Activated CD8-positive, alpha-beta T cell treated with anti-CD3 and anti-CD28 coated beads, Interleukin-2, amount 10 ng/mL, durations not matched to agents 7 days and 5 days (primary cell): ENCODE results near the gene TRPC6. TPM values are rescaled to one million over a fixed set of nuclear protein-coding genes. Genes with fewer than 3 reads are reported as not detected.

ENCODE experiments used
- ATAC-seq: fragments of 150-1000 bp; cut with Tn5 transposase; one replicate; pipeline ENCODE4 v1.10.0; 2021; ENCODE audit warnings: moderate library complexity
- CTCF ChIA-PET: fragments of 350-600 bp; sonication (Branson Sonifier 250); formaldehyde crosslinking; loops from one replicate; lab custom pipeline; 2021; ENCODE audit warnings: antibody characterized with exemption; lab: Charles Lee
- POLR2A ChIA-PET: fragments of 350-600 bp; sonication (Branson Sonifier 250); formaldehyde crosslinking; loops from one replicate; lab custom pipeline; 2021; ENCODE audit warnings: antibody characterized with exemption; lab: Charles Lee
- DNase-seq: peaks from one replicate; pipeline ENCODE4 v3.0.0-alpha.2; 2020
- H3K27ac Mint-ChIP-seq: one replicate; pipeline ENCODE4 v1.8.0; 2021; ENCODE audit warnings: mild to moderate bottlenecking, mixed read lengths
- H3K27me3 Mint-ChIP-seq: one replicate; pipeline ENCODE4 v1.8.0; 2021; ENCODE audit warnings: low read depth, mixed read lengths
- H3K36me3 Mint-ChIP-seq: one replicate; pipeline ENCODE4 v1.8.0; 2021; ENCODE audit warnings: low read depth, mixed read lengths
- H3K4me1 Mint-ChIP-seq: one replicate; pipeline ENCODE4 v1.8.0; 2021; ENCODE audit warnings: low read depth, mixed read lengths
- H3K4me3 Mint-ChIP-seq: one replicate; pipeline ENCODE4 v1.8.0; 2021; ENCODE audit warnings: mild to moderate bottlenecking, mixed read lengths
- H3K9me3 Mint-ChIP-seq: one replicate; pipeline ENCODE4 v1.8.0; 2022; ENCODE audit warnings: mixed read lengths; ENCODE audit not compliant: insufficient read depth
- total RNA-seq, 2 experiments: library from RNA; stranded (reverse); gene quantifications; one replicate each; pipeline ENCODE4 v1.2.3, GENCODE V29; 2021

TRPC6 gene
- not detected for total RNA-seq

GRCh38 chr11:101583251-101584128, at the start of gene TRPC6:
TSS of gene TRPC6 (minus strand) at chr11:101584007. CDS start at chr11:101583503, 504 bp downstream.
- Mint-ChIP-seq H3K4me1 (no peaks in the 10 kb centered on the region), H3K4me3 (no peak within 1 kb of the TSS), H3K9me3 (no peaks in the 10 kb centered on the region), H3K27ac (no peak within 1 kb of the TSS), H3K27me3 (peaks cover 13% of the 10 kb centered on the region), H3K36me3 (no peaks in the 10 kb centered on the region)
- CTCF ChIA-PET = no interaction called here
- POLR2A ChIA-PET = no interaction called here
- ATAC-seq (no peak), DNase-seq (no peak)

GRCh38 chr11:101620026-101620425, 36.2 kb upstream of the TRPC6 start:
- H3K9me3 Mint-ChIP-seq = no peaks in the 10 kb centered on the region
- H3K36me3 Mint-ChIP-seq = no peaks in the 10 kb centered on the region
- ATAC-seq = no peak
- H3K4me3 Mint-ChIP-seq = no peak overlapping the region
- H3K27ac Mint-ChIP-seq = no peak overlapping the region
- ChIA-PET CTCF (no interaction called here), POLR2A (no interaction called here)
- no peaks in the 10 kb centered on the region for H3K4me1 Mint-ChIP-seq
- no peaks in the 10 kb centered on the region for H3K27me3 Mint-ChIP-seq
- no peak for DNase-seq

- DNase-seq (no peak), ATAC-seq (no peak)
- no peaks in the 10 kb centered on the region for H3K9me3 Mint-ChIP-seq
- no peaks in the 10 kb centered on the region for H3K36me3 Mint-ChIP-seq
- ChIA-PET CTCF (no interaction called here), POLR2A (no interaction called here)
- no peaks in the 10 kb centered on the region for H3K27me3 Mint-ChIP-seq
- H3K27ac Mint-ChIP-seq = no peak overlapping the region
- H3K4me1 Mint-ChIP-seq = no peaks in the 10 kb centered on the region
- no peak overlapping the region for H3K4me3 Mint-ChIP-seq
These were observed 34.9 kb upstream of the TRPC6 start for GRCh38 chr11:101618709-101619108.

GRCh38 chr11:101617735-101618332, 34.0 kb upstream of the TRPC6 start:
- ChIA-PET POLR2A (no interaction called here), CTCF (no interaction called here)
- DNase-seq (no peak), ATAC-seq (no peak)
- no peak overlapping the region for H3K27ac Mint-ChIP-seq
- H3K4me1 Mint-ChIP-seq = no peaks in the 10 kb centered on the region
- no peaks in the 10 kb centered on the region for H3K36me3 Mint-ChIP-seq
- H3K27me3 Mint-ChIP-seq = no peaks in the 10 kb centered on the region
- H3K4me3 Mint-ChIP-seq = no peak overlapping the region
- H3K9me3 Mint-ChIP-seq = no peaks in the 10 kb centered on the region

- Mint-ChIP-seq H3K36me3 (no peaks in the 10 kb centered on the region), H3K27me3 (no peaks in the 10 kb centered on the region), H3K4me1 (no peaks in the 10 kb centered on the region), H3K4me3 (no peak overlapping the region), H3K27ac (no peak overlapping the region), H3K9me3 (no peaks in the 10 kb centered on the region)
- ChIA-PET CTCF (no interaction called here), POLR2A (no interaction called here)
- DNase-seq (no peak), ATAC-seq (no peak)
These were observed 28.7 kb upstream of the TRPC6 start for GRCh38 chr11:101612481-101612880.

GRCh38 chr11:101600924-101601323, 17.1 kb upstream of the TRPC6 start:
- Mint-ChIP-seq H3K36me3 (no peaks in the 10 kb centered on the region), H3K4me1 (no peaks in the 10 kb centered on the region), H3K4me3 (no peak overlapping the region), H3K27me3 (no peaks in the 10 kb centered on the region), H3K9me3 (no peaks in the 10 kb centered on the region), H3K27ac (no peak overlapping the region)
- ATAC-seq (no peak), DNase-seq (no peak)
- ChIA-PET CTCF (no interaction called here), POLR2A (no interaction called here)

- ChIA-PET CTCF (no interaction called here), POLR2A (no interaction called here)
These were observed 3.2 kb upstream of the TRPC6 start for GRCh38 chr11:101586965-101587364.

GRCh38 chr11:101584655-101585054, 848 bp upstream of the TRPC6 start:
- no peak overlapping the region for H3K27ac Mint-ChIP-seq
- no peak overlapping the region for H3K4me3 Mint-ChIP-seq
- H3K27me3 Mint-ChIP-seq = peaks cover 13% of the 10 kb centered on the region
- CTCF ChIA-PET = no interaction called here
- DNase-seq (no peak), ATAC-seq (no peak)
- no peaks in the 10 kb centered on the region for H3K36me3 Mint-ChIP-seq
- no peaks in the 10 kb centered on the region for H3K9me3 Mint-ChIP-seq
- H3K4me1 Mint-ChIP-seq = no peaks in the 10 kb centered on the region
- POLR2A ChIA-PET = no interaction called here

More at GRCh38 chr11:101586965-101587364, 3.2 kb upstream of the TRPC6 start:
- Mint-ChIP-seq H3K27me3 (peaks cover 13% of the 10 kb centered on the region), H3K9me3 (no peaks in the 10 kb centered on the region), H3K27ac (no peak overlapping the region), H3K4me1 (no peaks in the 10 kb centered on the region), H3K4me3 (no peak overlapping the region), H3K36me3 (no peaks in the 10 kb centered on the region)
- ATAC-seq = no peak
- DNase-seq = no peak

GRCh38 chr11:101584129-101584515, 315 bp upstream of the TRPC6 start:
- Mint-ChIP-seq H3K9me3 (no peaks in the 10 kb centered on the region), H3K4me1 (no peaks in the 10 kb centered on the region), H3K27me3 (peaks cover 13% of the 10 kb centered on the region), H3K27ac (no peak overlapping the region), H3K36me3 (no peaks in the 10 kb centered on the region), H3K4me3 (no peak overlapping the region)
- ATAC-seq (no peak), DNase-seq (no peak)
- POLR2A ChIA-PET = no interaction called here
- CTCF ChIA-PET = no interaction called here

- H3K4me1 Mint-ChIP-seq = no peaks in the 10 kb centered on the region
- peaks cover 13% of the 10 kb centered on the region for H3K27me3 Mint-ChIP-seq
- H3K27ac Mint-ChIP-seq = no peak overlapping the region
- POLR2A ChIA-PET = no interaction called here
- CTCF ChIA-PET = no interaction called here
- no peaks in the 10 kb centered on the region for H3K36me3 Mint-ChIP-seq
- no peaks in the 10 kb centered on the region for H3K9me3 Mint-ChIP-seq
- ATAC-seq (no peak), DNase-seq (no peak)
- no peak overlapping the region for H3K4me3 Mint-ChIP-seq
These were observed 887 bp downstream of the TRPC6 start for GRCh38 chr11:101582989-101583250.

- CTCF ChIA-PET = no interaction called here
- Mint-ChIP-seq H3K4me3 (no peak overlapping the region), H3K9me3 (no peaks in the 10 kb centered on the region), H3K4me1 (no peaks in the 10 kb centered on the region), H3K27me3 (peaks cover 13% of the 10 kb centered on the region), H3K36me3 (no peaks in the 10 kb centered on the region), H3K27ac (no peak overlapping the region)
- POLR2A ChIA-PET = no interaction called here
- ATAC-seq (no peak), DNase-seq (no peak)
These were observed 1.4 kb downstream of the TRPC6 start for GRCh38 chr11:101582236-101582988.

- Mint-ChIP-seq H3K36me3 (no peaks in the 10 kb centered on the region), H3K9me3 (no peaks in the 10 kb centered on the region), H3K27me3 (peaks cover 3% of the 10 kb centered on the region), H3K27ac (no peak overlapping the region), H3K4me1 (no peaks in the 10 kb centered on the region), H3K4me3 (no peak overlapping the region)
- DNase-seq = no peak
- ChIA-PET CTCF (no interaction called here), POLR2A (no interaction called here)
- no peak for ATAC-seq
These were observed 6.3 kb downstream of the TRPC6 start for GRCh38 chr11:101577461-101577860.
